HG03175 (cell line): ENCODE results near the gene NUP214.
"Not testable (repeated sequence)": the region's sequence is repeated elsewhere in the genome, so short reads cannot be mapped to it uniquely, and the experiment has no call there.

ENCODE experiments used
- ATAC-seq: cut with Tn5 transposase; IDR thresholded peaks from one replicate; pipeline ENCODE4 v1.9.1; 2021; ENCODE audit warnings: mild to moderate bottlenecking, moderate library complexity; ENCODE audit not compliant: unreplicated experiment

Gene NUP214

GRCh38 chr9:131115360-131115742 lies 10.0 kb upstream of the NUP214 start:
- ATAC-seq = not testable (repeated sequence)

- ATAC-seq = no peak
Measured at GRCh38 chr9:131116281-131117120, 8.9 kb upstream of the NUP214 start.

- ATAC-seq = no peak
Measured at GRCh38 chr9:131117121-131117761, 8.1 kb upstream of the NUP214 start.

GRCh38 chr9:131117762-131118145 lies 7.6 kb upstream of the NUP214 start:
- no peak for ATAC-seq

- ATAC-seq = no peak
Measured at GRCh38 chr9:131119600-131119999, 5.8 kb upstream of the NUP214 start.

- no peak for ATAC-seq
Measured at GRCh38 chr9:131120620-131121228, 4.7 kb upstream of the NUP214 start.

- ATAC-seq = no peak
Measured at GRCh38 chr9:131121346-131121745, 4.0 kb upstream of the NUP214 start.

GRCh38 chr9:131122158-131122557 lies 3.2 kb upstream of the NUP214 start:
- ATAC-seq = no peak

- ATAC-seq = peak; percentile 7
Measured at GRCh38 chr9:131125038-131125287, 423 bp upstream of the NUP214 start.

GRCh38 chr9:131126059-131126426 lies 657 bp downstream of the NUP214 start:
- ATAC-seq = no peak

DNA sequence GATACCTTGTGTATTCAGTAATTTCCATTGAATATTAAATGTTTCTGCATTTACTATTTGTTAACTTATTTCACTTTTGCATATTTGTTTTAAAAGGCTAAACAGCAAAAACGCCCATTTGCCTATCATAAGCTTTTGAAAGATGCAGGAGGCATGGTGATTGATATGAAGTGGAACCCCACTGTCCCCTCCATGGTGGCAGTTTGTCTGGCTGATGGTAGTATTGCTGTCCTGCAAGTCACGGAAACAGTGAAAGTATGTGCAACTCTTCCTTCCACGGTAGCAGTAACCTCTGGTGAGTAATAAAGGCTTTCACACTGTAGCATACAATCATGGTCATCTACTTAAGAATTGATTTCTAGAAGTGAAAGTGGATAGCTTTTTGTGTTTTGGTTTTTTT lies 3.8 kb downstream of the NUP214 start:
- ATAC-seq = no peak

DNA sequence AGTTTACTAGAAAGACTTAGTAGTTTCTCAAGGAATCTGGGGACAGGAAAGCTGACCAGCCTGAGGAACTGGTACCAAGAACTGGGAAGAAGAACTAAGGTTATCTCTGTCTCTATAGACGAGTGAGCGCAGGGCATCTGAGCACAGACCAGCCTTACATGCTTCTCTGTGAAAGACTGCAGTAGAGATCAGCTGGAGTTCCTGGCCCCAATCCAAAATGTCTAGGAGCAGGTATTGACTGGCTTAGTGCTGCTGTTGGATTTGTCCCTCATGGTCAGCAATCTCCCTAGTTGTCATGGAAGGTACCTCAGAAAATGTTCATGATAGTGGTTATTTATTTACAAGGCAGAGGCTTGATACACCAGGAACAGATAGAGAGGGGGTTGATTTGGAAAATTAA lies 13.3 kb downstream of the NUP214 start:
- ATAC-seq = no peak

- no peak for ATAC-seq
Measured at GRCh38 chr9:131140112-131140511, 14.7 kb downstream of the NUP214 start.

DNA sequence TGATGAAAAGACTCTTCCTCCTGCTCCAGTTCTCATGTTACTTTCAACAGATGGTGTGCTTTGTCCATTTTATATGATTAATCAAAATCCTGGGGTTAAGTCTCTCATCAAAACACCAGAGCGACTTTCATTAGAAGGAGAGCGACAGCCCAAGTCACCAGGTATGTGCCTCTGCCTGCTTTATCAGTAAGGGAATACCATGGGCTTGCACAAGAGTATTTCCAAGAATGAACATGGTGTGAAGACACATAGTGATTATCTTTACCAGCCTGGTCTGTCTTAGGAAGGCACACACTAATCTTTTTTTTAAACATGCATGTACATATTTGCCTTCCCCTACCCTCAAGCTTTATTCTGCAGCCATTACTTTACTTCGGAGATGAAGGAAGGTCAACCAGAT lies 15.2 kb downstream of the NUP214 start:
- no peak for ATAC-seq

DNA sequence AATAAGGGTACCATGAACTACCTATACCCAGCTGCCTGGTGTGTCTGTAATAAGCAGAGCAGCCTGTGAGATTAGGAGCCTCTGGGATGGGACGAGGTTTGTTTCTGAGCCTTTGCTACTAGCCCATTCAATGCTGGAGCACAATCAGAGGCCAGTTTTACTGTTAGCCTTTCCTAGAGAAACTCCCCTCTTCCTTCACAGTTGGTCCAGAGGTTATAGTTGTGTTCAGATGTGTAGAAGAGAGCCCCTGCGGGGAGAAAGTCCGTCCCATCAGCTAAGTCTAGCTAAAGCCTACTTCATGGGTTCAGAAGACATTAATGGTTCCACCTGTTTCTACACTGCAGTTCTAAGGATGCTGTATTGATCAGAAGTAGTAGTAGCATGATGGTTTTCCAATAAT lies 16.8 kb downstream of the NUP214 start:
- no peak for ATAC-seq

GRCh38 chr9:131144201-131144600 lies 18.8 kb downstream of the NUP214 start:
- no peak for ATAC-seq

DNA sequence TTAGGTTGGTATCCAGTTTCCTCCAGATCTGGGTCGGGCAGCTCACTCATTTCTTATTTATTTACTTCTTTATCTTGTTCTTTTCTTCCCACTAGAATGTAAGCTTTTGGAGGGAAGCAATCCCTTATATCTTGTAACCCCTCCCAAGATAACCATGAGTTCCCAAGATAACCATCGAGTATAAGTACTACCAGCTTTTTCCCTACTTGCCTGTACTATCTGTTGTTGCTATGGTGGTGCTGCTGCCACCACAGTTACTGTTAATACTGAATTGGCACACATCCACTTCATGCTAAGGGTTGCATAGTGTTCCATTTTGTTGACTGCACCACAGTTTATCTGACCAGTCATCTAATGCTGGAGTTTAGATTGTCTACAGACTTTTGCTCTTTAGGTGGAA lies 19.9 kb downstream of the NUP214 start:
- ATAC-seq = no peak

- no peak for ATAC-seq
Measured at GRCh38 chr9:131146186-131146585, 20.8 kb downstream of the NUP214 start.

GRCh38 chr9:131148276-131148675 lies 22.9 kb downstream of the NUP214 start:
- no peak for ATAC-seq

- no peak for ATAC-seq
Measured at GRCh38 chr9:131148966-131149687, 23.7 kb downstream of the NUP214 start.

DNA sequence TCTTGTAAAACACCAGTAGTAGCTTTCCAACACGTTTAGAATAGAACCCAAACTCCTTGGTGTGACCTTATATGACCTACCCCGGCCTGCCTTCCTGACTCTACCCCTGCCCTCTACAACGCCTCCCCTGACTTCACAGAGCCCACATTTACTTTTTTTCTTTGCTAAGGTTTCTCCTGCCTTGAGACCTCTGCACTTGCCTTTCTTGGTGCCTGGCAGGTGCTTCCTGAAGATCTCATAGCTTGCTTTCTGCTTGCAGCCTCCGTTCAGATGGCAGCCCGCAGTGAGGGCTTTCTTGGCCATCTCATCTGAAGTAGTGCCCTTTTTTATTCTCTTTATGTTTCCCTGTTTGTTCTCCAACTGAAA lies 24.3 kb downstream of the NUP214 start:
- no peak for ATAC-seq

DNA sequence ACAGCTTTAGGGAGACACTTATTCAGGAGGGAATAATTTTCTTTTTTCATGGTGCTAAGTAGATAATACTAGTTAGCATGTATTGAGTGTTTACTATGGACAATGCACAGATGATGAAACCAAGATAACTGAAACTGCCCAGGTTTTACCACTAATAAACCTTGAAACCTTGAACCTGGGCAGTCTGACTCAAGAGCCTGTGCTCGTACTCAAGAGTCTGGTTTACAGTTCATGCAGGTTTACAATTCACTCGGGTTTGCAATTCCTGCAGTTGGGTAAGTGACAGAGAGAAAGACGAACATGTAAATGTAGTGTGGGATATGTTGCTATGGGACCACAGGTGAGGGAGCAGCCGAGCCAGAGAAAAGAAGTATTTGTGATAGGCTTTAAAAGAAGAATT lies 28.2 kb downstream of the NUP214 start:
- ATAC-seq = no peak
